DMS153 (cell line): Measurements from ENCODE around the gene PTPRA.
"Not testable (repeated sequence)": the region's sequence is repeated elsewhere in the genome, so short reads cannot be mapped to it uniquely, and the experiment has no call there.

Source experiments
- DNase-seq: peaks from one replicate; lab custom pipeline; 2025; lab: John Stamatoyannopoulos, UW

Gene PTPRA

DNA sequence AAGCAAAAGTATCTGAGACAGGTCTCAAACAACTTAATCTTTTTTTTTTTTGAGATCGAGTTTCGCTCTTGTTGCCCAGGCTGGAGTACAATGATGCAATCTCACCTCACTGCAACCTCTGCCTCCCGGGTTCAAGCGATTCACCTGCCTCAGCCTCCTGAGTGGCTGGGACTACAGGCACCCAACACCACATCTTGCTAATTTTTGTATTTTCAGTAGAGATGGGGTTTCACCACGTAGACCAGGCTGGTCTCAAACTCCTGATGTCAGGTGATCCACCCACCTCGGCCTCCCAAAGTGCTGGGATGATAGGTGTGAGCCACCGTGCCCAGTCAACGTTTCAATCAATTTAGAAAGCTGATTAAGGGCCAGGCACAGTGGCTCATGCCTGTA lies 200.0 kb downstream of the PTPRA start:
- DNase-seq = not testable (repeated sequence)

DNA sequence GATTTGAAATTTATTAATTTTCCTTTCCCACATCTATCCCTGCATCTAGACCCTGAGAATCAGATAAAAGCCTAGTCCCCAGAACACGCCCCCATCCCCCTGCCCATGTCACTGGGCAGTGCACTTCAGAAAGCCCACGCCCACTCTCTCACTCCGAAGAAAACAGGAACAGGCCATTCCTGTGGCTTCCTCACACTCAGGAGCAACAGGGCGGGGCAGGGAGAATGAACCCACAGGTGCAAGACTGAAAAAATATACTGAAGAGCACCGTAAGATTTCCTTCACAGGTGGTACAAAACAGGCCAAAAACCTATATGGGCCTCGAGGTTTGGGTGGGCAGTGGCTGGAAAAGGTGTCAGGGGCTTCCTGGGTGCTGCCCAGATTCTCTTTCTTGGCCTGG lies 201.5 kb downstream of the PTPRA start:
- no peak for DNase-seq

DNA sequence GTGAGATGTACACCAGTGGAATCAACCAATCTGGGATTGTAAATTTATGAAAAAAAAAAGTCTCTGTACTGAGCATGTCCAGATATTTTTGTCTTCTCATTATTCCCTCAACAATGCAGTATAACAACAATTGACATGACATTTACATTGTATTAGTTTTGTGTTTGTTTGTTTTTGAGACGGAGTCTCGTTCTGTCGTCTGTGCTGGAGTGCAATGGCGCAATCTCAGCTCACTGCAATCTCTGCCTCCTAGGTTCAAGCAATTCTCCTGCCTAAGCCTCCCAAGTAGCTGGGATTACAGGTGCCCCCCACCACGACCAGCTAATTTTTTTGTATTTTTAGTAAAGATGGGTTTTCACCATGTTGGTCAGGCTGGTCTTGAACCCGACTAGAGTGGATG lies 202.0 kb downstream of the PTPRA start:
- not testable (repeated sequence) for DNase-seq

DNA sequence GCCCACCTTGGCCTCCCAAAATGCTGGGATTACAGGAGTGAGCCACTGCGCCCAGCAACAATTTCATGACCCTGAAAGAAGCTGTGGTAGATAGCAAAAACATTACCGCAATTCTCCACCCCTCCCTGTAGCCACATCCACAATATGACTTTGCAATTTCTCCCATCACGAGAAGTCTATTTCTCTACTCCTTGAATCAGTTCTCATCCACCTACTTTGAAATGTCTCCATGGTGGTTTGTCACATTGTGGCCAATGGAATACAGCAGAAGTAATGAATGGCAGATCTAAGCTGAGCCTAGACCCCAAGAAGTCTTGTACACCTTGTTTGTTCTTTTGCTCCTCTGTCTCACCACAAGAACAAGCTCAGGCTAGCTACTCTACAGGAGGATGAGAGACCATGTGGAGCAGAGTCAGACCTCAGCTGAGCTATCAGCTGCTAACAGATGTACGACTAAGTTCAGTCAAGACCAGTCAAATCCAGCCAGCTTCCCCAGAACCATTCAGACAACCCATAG lies 204.4 kb downstream of the PTPRA start:
- no peak for DNase-seq

DNA sequence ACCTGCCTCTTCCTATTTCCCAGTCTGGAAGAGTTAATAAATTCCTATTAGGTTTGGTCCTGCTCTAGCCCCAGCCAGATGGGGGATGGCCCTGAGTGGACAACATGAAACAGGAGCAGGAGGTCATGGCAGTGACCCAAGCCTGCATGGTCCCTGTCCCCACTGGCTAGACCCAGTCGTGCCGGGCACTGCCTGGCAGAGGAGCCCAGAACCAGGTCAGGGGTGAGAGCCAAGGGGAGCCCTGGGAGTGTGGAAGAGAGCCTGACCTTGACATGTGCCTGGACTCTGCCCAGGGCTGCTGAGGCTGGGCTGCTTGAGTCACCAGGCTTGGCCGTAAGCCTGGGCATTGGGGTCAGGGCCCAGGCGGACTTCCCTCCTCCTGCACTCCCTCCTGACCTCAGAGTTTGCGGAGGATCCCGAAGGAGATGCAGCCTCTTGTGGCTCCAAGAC lies 207.7 kb downstream of the PTPRA start:
- no peak for DNase-seq

DNA sequence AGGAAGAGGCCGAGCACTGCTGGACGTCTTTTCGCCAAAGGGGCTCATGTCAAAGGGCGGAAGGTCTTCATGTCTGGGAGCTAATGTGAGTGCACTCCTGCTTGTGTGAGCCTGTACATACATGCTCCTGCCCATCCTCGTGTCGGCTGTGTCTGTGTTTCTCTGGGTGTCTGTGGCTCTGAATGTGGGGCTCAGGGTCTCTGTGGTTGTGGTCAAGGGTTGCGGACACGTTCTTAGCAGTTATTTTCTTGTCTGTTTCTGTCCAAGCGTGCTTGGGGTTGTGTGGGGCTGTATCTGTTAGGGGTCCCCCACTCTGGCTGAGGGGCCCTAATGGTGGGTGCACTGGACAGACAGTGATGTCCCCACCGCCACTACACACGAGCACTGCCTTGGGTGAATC lies 208.4 kb downstream of the PTPRA start:
- DNase-seq = no peak

DNA sequence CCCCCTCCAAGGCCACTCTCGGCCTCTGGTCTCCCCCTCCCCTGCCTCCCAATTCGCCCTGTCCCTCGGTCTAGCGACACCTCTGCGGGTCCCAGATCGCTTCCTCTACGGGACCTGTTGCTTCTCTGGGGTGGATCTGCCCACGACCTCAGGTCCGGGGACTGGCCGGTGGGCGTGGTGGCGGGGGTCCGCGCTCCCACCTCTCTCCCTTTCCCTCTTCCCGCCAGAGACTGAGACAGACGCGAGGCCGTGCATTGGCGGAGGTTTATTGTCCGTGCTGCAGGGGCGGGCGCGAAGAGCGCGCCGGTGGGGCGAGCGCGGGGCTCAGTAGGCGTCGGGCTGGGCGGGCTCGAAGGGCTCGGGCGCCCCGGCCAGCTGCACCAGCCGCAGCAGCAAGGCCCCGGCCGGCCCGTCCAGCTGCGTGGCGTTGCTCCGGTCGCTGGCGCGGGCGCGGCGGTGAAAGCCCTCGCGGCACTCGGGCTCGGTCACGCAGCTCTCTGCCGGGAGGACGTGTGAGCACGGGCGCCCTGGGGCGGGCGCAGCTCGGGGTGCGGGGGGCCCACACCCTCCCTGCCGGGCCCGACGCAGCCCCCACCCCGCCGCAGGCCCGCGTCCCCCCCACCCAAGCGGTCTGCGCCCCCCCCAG lies 209.1 kb downstream of the PTPRA start:
- DNase-seq = no peak

DNA sequence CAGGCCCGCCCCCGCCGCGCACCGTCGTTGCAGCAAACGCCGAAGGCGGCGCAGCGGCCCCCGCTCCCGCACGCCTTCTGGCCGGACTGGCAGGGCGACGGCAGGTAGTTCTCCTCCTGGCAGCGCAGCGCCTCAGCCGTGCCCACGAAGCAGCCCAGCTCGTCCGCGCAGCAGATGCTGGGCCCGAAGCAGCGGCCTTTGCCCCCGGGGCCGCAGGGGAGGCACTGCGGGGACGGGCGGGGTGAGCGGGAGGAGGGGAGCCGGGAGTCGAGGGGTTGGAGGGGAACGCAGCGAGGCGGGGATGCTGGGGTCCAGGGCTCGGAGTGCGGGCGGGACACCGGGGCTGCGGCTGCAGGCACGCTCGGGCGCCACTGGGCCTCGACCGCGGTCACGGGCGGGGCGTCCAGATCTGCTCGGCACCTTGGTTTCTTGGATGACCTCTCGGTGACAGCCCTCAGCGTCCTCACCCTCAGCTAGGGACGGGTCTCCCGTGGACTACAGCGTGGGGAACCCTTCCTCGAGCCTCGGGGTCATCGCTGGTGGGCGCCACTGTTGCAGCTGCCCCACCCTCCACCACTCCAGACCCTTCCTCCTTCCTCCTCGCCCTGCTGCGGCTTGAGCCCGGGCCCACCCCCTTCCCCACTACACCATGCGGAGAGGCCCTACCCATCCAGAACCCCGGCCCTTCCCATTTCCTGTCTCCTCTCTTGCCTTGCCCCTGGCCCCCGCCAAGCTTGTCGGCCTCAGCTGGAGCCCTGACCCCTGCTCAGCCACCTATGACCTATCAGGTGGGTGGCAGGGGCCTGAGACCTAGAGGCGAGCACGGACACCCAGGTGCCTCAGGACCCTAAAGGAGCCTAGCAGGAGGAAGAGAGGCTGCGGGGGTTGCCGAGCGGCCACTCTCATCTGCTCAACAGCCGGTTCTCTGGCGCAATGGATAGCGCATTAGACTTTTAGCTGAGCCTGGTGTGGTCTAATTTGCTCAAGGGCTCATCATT lies 210.0 kb downstream of the PTPRA start:
- DNase-seq = no peak

DNA sequence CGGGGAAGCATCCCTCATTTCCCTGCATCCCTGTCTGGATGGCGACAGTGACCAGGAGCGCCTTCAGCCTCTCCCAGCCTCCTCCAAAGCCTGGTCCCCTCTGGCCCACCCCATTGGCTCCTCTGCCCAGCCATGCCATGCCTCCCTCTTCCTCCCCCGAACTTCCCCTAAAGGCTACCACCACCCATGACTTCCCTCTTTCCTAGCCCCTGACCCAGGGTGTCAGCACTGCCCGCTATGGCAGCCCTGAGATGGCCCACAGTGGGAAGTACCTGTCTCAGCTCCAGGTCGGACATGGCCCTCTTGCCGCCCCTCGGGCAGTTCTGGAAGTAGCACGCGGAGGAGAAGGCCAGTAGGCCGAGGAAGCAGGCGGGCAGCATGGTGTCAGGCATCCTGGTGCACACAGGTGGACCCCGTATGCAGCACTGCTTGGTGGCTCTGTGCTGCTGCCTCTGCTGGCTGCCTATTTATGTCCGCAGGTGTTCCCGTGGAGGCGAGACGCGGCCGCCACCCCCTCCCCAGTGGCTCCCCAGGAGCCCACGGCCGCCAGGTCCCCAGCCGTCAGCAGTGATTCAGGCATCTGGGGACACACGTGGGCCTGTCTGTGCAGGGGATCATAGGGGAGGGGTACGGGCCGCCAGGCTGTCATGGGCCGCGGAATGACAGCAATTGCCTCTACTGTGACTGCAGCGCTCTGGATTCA lies 211.2 kb downstream of the PTPRA start, which contains the start of gene AVP:
Gene AVP, minus strand, starts transcription at position 442 of the 703 bp plus-strand sequence. Its CDS starts 50 bp downstream, at position 392.
- no peak for DNase-seq

DNA sequence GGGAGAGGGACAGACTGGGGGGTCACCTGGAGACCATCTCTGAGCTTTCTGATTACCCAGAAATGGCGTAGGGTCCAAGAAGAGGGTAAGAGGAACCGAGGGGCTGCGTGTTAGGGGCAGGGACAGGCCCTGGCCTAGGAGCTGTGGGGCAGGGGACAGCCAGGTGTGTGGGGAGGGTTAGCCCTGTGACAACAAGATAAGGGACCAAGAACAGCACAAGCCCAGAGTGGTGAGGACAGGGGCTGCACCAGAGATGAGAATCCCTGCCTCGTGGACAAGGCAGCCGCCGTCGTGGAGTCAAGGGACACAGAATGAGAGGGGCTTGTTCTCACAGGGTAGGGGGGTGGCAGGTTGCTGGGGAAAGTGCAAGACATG lies 211.7 kb downstream of the PTPRA start:
- DNase-seq = no peak

DNA sequence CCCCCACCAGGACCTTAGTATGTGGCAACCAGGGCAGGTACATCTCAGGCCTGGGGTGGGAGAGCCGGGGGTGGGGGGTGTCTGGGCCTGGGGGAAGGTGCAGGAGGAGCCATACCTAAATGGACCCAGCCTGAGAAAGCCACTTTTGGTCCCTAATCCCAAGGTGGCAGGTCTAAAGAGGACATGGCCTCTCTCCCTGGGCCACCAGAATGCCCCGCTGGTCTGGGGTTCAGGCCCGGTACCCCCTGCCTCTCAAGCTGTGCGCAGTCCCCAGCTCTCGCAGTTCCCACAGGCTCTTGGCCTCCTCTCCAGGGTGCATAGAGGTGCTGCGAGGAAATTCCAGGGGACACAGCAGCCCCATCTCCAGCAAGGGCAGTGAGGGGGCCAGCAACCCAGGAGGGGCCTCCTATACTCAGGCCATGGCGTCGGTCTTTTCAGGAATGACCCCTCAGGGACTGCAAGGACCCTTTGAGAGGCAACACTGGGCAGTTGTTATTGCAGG lies 212.3 kb downstream of the PTPRA start:
- no peak for DNase-seq

DNA sequence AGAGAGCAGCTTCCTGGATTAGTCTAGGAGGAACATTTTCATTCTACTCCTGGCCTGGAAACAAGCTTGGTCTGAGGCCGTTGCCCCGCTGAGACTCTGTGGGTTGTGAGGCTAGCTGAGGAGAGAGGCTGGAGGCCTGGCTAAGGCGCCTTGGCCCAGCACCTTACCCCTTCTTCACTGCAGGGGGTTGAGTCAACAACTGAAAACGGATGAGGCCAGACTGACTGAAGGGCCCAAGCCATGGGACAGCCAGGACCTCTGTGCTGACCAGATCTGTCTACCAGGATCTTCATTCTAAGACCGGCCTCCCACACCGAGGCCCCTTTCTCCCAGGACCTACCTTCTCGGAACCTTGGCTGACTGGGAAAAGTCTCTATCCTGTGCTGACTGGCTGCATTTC lies 214.8 kb downstream of the PTPRA start:
- DNase-seq = no peak
